BE2C (cell line): ENCODE data around the gene MIPEP. TPM values are rescaled to one million over a fixed set of nuclear protein-coding genes. Genes with fewer than 3 reads are reported as not detected.

Source experiments
- DNase-seq: peaks from one replicate; pipeline ENCODE4 v3.0.0-alpha.2; 2020
- H3K27me3 ChIP-seq: fragments of 250-450 bp; sonication (Bioruptor Pico); 2 replicates; pipeline ENCODE4 v1.5.1; 2020; ENCODE audit warnings: mild to moderate bottlenecking
- H3K36me3 ChIP-seq: fragments of 250-450 bp; sonication (Bioruptor Pico); 2 replicates; pipeline ENCODE4 v1.5.1; 2020; ENCODE audit warnings: mild to moderate bottlenecking
- H3K4me1 ChIP-seq: fragments of 250-450 bp; sonication (Bioruptor Pico); 2 replicates; pipeline ENCODE4 v1.5.1; 2020
- H3K4me3 ChIP-seq: 2 replicates; pipeline ENCODE4 v1.5.1; 2011; ENCODE audit warnings: low read depth, low read length
- H3K9me3 ChIP-seq: fragments of 250-450 bp; sonication (Bioruptor Pico); 2 replicates; pipeline ENCODE4 v1.5.1; 2020
- polyA plus RNA-seq: library from polyadenylated mRNA; unstranded; fragments of >200 nt; gene quantifications from one replicate; pipeline ENCODE4 v1.2.1, GENCODE V29; 2012; ENCODE audit warnings: low read depth, missing spikeins; ENCODE audit not compliant: insufficient read length, insufficient read depth
- TF ChIP-seq, protein P1 (sequence below): IDR thresholded peaks from 2 replicates; pipeline ENCODE4 v1.5.1; 2012; ENCODE audit warnings: mild to moderate bottlenecking, low read depth, low read length

Gene MIPEP
- 7.3 TPM for polyA plus RNA-seq

DNA sequence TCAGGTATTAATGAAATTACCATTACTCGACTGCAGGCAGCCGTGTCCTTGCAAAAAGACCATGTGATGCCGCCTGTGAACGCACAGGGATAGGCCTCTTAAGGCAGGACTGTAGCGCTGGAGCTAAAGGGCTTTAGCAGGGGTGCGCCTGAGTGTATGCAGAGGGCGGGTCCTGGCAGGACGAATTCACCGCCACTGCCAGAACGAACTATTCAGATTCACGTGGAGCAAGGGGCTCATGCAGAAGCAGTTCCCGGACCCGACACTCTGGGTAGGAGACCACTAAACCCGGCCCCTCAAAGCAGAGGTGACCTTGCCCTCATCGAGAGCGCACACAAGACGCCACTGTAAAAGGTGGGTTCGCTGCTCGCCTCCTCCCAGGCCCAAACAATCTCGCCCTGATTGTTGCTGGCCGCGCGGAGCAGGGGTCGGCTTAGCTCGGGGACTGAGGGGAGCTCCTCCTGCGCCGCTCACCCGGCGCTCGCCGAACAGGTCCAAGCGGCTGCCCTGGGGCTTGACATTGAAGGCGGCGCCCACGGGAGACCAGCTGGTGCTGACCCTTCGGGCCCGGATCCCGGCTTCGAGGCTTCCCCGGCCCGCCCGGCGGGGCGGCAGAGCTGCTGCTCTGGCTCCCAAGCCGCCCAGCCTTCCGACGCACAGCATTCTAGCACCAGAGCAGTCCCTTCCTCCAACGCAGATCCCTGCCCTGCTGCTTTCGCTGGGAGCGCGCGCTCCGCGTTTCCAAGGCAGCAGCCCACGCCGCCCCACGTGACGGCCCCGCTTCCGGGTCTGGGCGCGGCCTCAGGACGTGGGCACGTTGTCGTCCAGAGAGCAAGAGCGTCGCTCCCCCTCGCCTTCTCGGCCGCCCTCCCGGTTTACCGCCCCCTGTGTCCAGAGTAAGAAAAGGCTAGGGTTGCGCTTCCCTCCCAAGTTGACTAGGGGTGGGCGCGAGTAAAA is at the start of gene MIPEP:
Gene MIPEP (minus strand): TSS at position 743 of the 957 bp plus-strand sequence. CDS start 80 bp downstream, at position 663.
- TF ChIP-seq, protein P1, sequence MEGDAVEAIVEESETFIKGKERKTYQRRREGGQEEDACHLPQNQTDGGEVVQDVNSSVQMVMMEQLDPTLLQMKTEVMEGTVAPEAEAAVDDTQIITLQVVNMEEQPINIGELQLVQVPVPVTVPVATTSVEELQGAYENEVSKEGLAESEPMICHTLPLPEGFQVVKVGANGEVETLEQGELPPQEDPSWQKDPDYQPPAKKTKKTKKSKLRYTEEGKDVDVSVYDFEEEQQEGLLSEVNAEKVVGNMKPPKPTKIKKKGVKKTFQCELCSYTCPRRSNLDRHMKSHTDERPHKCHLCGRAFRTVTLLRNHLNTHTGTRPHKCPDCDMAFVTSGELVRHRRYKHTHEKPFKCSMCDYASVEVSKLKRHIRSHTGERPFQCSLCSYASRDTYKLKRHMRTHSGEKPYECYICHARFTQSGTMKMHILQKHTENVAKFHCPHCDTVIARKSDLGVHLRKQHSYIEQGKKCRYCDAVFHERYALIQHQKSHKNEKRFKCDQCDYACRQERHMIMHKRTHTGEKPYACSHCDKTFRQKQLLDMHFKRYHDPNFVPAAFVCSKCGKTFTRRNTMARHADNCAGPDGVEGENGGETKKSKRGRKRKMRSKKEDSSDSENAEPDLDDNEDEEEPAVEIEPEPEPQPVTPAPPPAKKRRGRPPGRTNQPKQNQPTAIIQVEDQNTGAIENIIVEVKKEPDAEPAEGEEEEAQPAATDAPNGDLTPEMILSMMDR: peak; percentile 70
- Histone ChIP-seq H3K27me3 (no peaks in the 10 kb centered on the region), H3K4me1 (no peaks in the 10 kb centered on the region), H3K36me3 (peaks cover 7% of the 10 kb centered on the region), H3K4me3 (peak within 1 kb of the TSS; percentile 80), H3K9me3 (no peaks in the 10 kb centered on the region)
- DNase-seq: peak; percentile 96

DNA sequence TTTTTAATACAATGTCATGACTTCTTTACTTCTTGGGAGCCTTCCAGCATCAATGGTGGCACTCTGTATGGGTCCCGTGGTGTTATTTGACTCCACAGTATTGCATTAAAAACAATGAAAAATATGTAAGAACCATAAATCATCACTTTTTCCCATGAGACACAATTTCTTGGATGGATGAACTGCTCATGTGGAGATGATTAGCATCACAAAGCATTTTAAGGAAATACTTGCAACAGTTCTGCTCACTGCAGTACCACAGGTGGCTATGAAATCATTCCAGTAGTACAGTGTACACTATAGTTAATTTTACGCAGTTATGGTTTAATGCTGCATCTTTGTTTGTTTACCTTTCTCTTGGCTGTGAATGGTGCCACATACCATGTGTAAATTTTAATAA is 45.3 kb upstream of the MIPEP start:
- Histone ChIP-seq H3K27me3 (no peaks in the 10 kb centered on the region; the same call in 1 of the 2 replicates), H3K4me3 (no peak overlapping the region), H3K9me3 (no peaks in the 10 kb centered on the region), H3K36me3 (no peaks in the 10 kb centered on the region), H3K4me1 (no peaks in the 10 kb centered on the region)
- TF ChIP-seq, protein P1: no peak
- DNase-seq: no peak

DNA sequence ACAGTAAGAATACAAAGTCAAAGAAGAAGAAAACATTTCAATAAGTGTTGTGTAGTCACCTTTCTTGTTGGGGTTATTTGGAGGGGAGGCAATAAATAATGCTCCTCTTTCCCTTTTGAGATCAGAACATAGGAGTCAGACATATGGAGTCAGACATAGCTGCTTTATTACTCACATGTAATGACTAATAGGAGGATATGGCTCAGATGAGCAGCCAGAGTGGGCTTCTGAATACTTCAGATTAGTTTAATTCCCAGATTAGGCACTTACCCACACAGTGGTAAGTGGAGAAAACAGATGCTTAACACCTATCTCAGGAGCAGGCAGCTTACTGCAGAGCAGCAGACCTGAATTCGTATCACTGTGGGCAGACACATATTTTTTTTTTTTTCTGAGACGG is 39.8 kb upstream of the MIPEP start:
- no peaks in the 10 kb centered on the region for H3K4me1 ChIP-seq
- no peak for DNase-seq
- TF ChIP-seq, protein P1: no peak
- H3K9me3 ChIP-seq: no peaks in the 10 kb centered on the region
- H3K27me3 ChIP-seq: no peaks in the 10 kb centered on the region; the same call in 1 of the 2 replicates
- H3K4me3 ChIP-seq: no peak overlapping the region
- H3K36me3 ChIP-seq: no peaks in the 10 kb centered on the region

DNA sequence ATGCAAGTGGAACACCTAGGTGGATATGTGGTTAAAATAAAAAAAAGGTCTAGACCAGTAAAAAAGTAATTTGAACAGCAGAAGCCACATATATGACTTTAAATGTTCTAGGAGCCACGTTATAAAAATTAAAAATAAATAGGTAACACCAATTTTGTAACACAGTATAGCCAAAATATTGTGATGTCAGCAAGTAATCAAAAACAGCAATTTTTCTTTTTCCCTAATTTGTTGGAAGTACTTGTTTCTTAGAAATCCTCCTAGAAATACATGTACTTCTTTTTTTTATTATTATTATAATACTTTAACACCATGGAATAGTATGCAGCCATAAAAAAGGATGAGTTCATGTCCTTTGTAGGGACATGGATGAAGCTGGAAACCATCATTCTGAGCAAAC is 33.8 kb upstream of the MIPEP start:
- H3K4me3 ChIP-seq: no peak overlapping the region
- no peaks in the 10 kb centered on the region for H3K4me1 ChIP-seq
- no peaks in the 10 kb centered on the region for H3K36me3 ChIP-seq
- H3K27me3 ChIP-seq: peaks cover 14% of the 10 kb centered on the region
- H3K9me3 ChIP-seq: no peaks in the 10 kb centered on the region
- DNase-seq: no peak
- TF ChIP-seq, protein P1: no peak

DNA sequence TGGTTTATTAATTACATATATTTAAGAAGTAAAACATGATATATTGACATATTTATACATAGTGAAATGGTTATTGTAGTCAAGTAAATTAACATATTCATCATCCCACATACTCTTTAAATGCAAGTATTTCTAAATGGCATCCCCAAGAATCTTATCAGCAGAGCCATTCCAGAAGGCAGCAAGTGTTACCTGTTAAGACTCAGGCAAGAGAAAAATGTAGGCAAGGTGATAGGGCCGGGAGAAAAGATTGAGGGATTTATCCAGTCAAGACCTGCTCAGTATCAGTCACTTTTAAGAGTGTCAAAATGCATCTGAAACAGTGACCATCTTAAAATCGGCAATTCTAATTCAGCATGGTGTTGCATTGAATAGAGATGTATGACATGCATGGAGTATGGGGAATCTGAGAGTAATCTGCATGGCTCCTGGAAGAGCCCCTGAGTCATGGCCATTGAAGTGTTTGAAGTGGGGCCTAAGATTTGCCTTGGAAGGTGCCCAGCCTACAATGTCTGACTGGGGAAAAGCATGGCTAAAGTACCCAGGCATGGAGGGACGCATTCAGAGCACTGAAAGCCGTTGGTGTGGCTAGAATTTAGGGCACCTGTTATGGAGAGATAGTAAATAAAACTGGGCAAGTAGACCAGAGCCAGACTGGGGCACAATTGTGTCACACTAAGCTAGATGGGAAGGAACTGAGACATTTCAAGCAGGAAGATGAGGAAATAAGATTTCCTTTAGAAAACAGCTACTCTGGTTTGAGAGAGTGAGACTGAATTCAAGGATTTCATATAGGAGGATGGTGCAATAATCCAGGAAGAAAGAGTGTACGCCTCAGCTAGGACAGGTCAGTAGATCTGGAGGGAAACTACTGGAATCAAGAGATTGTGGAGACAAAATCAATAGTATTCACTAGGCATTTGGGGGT is 33.1 kb upstream of the MIPEP start:
- DNase-seq: no peak

More for the DNA sequence above, 33.1 kb upstream of the MIPEP start:
- H3K4me1 ChIP-seq: no peaks in the 10 kb centered on the region
- peaks cover 14% of the 10 kb centered on the region for H3K27me3 ChIP-seq
- no peaks in the 10 kb centered on the region for H3K36me3 ChIP-seq
- H3K9me3 ChIP-seq: no peaks in the 10 kb centered on the region
- no peak overlapping the region for H3K4me3 ChIP-seq
- TF ChIP-seq, protein P1: no peak
